HL-60 (cell line): ENCODE data around the gene BABAM2.
"Not testable (repeated sequence)": the region's sequence is repeated elsewhere in the genome, so short reads cannot be mapped to it uniquely, and the experiment has no call there.

ENCODE experiments used
- DNase-seq, 2 experiments: peaks; one replicate each; pipeline ENCODE4 v3.0.0-alpha.2; 2010 to 2020; ENCODE audit warnings: low read depth in 1 of 2, low spot score in 1 of 2
- H3K27ac ChIP-seq: fragments of 250-450 bp; sonication (Bioruptor Pico); replicated peaks from 2 replicates; pipeline ENCODE4 v1.5.1; 2020; ENCODE audit warnings: mild to moderate bottlenecking, moderate library complexity
- H3K27me3 ChIP-seq: fragments of 250-450 bp; sonication (Bioruptor Pico); 2 replicates; pipeline ENCODE4 v1.5.1; 2021; ENCODE audit warnings: mild to moderate bottlenecking, moderate library complexity; ENCODE audit not compliant: insufficient read depth, poor library complexity, severe bottlenecking
- H3K4me3 ChIP-seq: replicated peaks from 2 replicates; pipeline ENCODE4 v1.5.1; 2011; ENCODE audit warnings: mild to moderate bottlenecking, control low read depth, low read length; ENCODE audit not compliant: insufficient read depth
- GABPA ChIP-seq: IDR thresholded peaks from 2 replicates; pipeline ENCODE4 v1.6.1; 2012; ENCODE audit warnings: low read depth
- POLR2AphosphoS5 ChIP-seq: IDR thresholded peaks from 2 replicates; pipeline ENCODE4 v1.6.1; 2012; ENCODE audit warnings: low read depth
- SPI1 ChIP-seq: IDR thresholded peaks from 2 replicates; pipeline ENCODE4 v1.6.1; 2012; ENCODE audit warnings: low read depth, mild to moderate bottlenecking, borderline replicate concordance
- TF ChIP-seq, protein P1 (sequence below): IDR thresholded peaks from one replicate; pipeline ENCODE4 v1.5.1; 2011; ENCODE audit warnings: low read length, control low read depth, inconsistent platforms; ENCODE audit not compliant: insufficient read depth
- TF ChIP-seq, protein P2 (sequence below): IDR thresholded peaks from 2 replicates; pipeline ENCODE4 v1.6.1; 2012; ENCODE audit warnings: low read depth; ENCODE audit not compliant: insufficient replicate concordance

Gene BABAM2

DNA sequence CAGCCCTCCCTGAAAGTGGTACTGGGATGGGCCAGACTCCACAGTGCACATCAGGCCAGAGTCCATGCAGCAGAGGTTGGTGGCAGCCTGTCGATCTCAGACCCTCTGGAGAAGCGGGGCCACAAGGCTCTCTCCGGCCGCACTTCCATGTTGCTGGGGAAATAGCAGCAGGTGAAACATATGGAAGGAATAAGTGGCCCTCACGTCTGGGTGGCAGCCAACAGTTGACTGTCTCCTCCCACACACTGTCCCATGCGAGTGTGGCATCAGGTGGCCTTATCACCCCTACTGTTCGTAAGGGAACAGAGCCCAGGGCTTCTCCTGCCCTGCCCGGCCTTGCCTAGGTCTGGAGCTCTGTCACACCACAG, 444.0 kb downstream of the BABAM2 start:
- DNase-seq: no peak
- Histone ChIP-seq H3K27ac (no peak overlapping the region), H3K4me3 (no peak overlapping the region), H3K27me3 (no peaks in the 10 kb centered on the region)
- TF ChIP-seq, protein P1, sequence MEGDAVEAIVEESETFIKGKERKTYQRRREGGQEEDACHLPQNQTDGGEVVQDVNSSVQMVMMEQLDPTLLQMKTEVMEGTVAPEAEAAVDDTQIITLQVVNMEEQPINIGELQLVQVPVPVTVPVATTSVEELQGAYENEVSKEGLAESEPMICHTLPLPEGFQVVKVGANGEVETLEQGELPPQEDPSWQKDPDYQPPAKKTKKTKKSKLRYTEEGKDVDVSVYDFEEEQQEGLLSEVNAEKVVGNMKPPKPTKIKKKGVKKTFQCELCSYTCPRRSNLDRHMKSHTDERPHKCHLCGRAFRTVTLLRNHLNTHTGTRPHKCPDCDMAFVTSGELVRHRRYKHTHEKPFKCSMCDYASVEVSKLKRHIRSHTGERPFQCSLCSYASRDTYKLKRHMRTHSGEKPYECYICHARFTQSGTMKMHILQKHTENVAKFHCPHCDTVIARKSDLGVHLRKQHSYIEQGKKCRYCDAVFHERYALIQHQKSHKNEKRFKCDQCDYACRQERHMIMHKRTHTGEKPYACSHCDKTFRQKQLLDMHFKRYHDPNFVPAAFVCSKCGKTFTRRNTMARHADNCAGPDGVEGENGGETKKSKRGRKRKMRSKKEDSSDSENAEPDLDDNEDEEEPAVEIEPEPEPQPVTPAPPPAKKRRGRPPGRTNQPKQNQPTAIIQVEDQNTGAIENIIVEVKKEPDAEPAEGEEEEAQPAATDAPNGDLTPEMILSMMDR: no peak
- TF ChIP-seq SPI1 (no peak), GABPA (no peak), POLR2AphosphoS5 (no peak)
- TF ChIP-seq, protein P2, sequence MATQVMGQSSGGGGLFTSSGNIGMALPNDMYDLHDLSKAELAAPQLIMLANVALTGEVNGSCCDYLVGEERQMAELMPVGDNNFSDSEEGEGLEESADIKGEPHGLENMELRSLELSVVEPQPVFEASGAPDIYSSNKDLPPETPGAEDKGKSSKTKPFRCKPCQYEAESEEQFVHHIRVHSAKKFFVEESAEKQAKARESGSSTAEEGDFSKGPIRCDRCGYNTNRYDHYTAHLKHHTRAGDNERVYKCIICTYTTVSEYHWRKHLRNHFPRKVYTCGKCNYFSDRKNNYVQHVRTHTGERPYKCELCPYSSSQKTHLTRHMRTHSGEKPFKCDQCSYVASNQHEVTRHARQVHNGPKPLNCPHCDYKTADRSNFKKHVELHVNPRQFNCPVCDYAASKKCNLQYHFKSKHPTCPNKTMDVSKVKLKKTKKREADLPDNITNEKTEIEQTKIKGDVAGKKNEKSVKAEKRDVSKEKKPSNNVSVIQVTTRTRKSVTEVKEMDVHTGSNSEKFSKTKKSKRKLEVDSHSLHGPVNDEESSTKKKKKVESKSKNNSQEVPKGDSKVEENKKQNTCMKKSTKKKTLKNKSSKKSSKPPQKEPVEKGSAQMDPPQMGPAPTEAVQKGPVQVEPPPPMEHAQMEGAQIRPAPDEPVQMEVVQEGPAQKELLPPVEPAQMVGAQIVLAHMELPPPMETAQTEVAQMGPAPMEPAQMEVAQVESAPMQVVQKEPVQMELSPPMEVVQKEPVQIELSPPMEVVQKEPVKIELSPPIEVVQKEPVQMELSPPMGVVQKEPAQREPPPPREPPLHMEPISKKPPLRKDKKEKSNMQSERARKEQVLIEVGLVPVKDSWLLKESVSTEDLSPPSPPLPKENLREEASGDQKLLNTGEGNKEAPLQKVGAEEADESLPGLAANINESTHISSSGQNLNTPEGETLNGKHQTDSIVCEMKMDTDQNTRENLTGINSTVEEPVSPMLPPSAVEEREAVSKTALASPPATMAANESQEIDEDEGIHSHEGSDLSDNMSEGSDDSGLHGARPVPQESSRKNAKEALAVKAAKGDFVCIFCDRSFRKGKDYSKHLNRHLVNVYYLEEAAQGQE: no peak

GRCh38 chr2:28335265-28335664, 444.7 kb downstream of the BABAM2 start:
- H3K27ac ChIP-seq, DNase-seq, H3K27me3 ChIP-seq, H3K4me3 ChIP-seq: not testable (repeated sequence)

GRCh38 chr2:28335666-28336065, 445.1 kb downstream of the BABAM2 start:
- Histone ChIP-seq H3K27ac (no peak overlapping the region), H3K4me3 (no peak overlapping the region), H3K27me3 (no peaks in the 10 kb centered on the region)
- no peak for DNase-seq
- TF ChIP-seq GABPA (no peak), POLR2AphosphoS5 (no peak), SPI1 (no peak)
- TF ChIP-seq, protein P1: no peak
- TF ChIP-seq, protein P2: no peak

- no peak overlapping the region for H3K27ac ChIP-seq
- H3K4me3 ChIP-seq: no peak overlapping the region
- TF ChIP-seq SPI1: no peak
- no peak for TF ChIP-seq GABPA
- TF ChIP-seq, protein P1: no peak
- TF ChIP-seq POLR2AphosphoS5: no peak
- TF ChIP-seq, protein P2: no peak
- H3K27me3 ChIP-seq: no peaks in the 10 kb centered on the region
- no peak for DNase-seq
Measured at GRCh38 chr2:28336264-28336980, 445.9 kb downstream of the BABAM2 start.
